ENCODE results near the gene SEL1L3. TPM values are rescaled to one million over a fixed set of nuclear protein-coding genes. Genes with fewer than 3 reads are reported as not detected.
A peak's percentile ranks its signal among the peaks of the same experiment; 100 is the strongest.
"Not testable (repeated sequence)": the region's sequence is repeated elsewhere in the genome, so short reads cannot be mapped to it uniquely, and the experiment has no call there.

SEL1L3 gene
- total and polyA plus RNA-seq, 2 donors, result 10.8 to 33.4 TPM

GRCh38 chr4:25872851-25873631 is 10.3 kb upstream of the SEL1L3 start:
- 87% methylated on average over 13 of the region's 13 CpGs for WGBS

GRCh38 chr4:25870081-25870480 is 7.3 kb upstream of the SEL1L3 start:
- 97% methylated on average over 2 of the region's 2 CpGs for WGBS

More at GRCh38 chr4:25872851-25873631, 10.3 kb upstream of the SEL1L3 start:
- H3K4me1 ChIP-seq (ENCODE audit: insufficient read depth), result no peaks in the 10 kb centered on the region
- H3K36me3 ChIP-seq (ENCODE audit: insufficient read depth), result no peaks in the 10 kb centered on the region
- no peak for DNase-seq (ENCODE audit: extremely low spot score)
- H3K27ac ChIP-seq (ENCODE audit: low read depth), result no peak overlapping the region
- H3K4me3 ChIP-seq (ENCODE audit: low read depth, low read length), result no peak overlapping the region

DNA sequence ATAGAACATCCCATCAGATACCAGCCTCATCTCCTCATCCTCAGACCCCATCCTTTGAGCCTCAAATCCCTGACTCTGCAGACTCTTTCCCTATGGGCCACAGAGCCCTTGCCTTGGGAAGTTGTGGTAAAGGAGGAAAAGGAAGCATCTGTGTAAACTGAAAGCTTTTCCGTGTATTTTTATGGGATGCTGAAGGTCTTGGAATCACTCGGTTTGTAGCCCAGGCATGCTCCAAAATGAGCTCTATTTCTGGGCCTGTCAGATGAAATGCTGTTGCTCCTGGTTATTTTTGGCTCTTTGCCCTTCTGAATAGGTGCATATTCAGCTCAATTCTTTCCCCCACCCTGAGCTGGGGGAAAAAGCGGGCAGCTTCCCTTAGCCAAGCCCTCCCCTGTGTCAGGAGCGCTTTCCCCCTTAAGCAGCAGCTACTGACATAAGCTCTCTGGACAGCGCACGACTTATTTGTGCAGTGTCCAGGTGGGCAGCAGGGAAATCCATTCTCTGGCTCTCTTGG is 5.0 kb upstream of the SEL1L3 start:
- H3K27ac ChIP-seq (ENCODE audit: low read depth), result no peak overlapping the region
- no peak for DNase-seq (ENCODE audit: extremely low spot score)
- H3K36me3 ChIP-seq (ENCODE audit: insufficient read depth), result no peaks in the 10 kb centered on the region
- 78% methylated on average over 6 of the region's 6 CpGs for WGBS
- H3K4me3 ChIP-seq (ENCODE audit: low read depth, low read length), result no peak overlapping the region
- no peaks in the 10 kb centered on the region for H3K4me1 ChIP-seq (ENCODE audit: insufficient read depth)

More at GRCh38 chr4:25870081-25870480, 7.3 kb upstream of the SEL1L3 start:
- Histone ChIP-seq H3K4me3 (ENCODE audit: low read depth, low read length) (no peak overlapping the region), H3K36me3 (ENCODE audit: insufficient read depth) (no peaks in the 10 kb centered on the region), H3K4me1 (ENCODE audit: insufficient read depth) (no peaks in the 10 kb centered on the region), H3K27ac (ENCODE audit: low read depth) (no peak overlapping the region)
- no peak for DNase-seq (ENCODE audit: extremely low spot score)

DNA sequence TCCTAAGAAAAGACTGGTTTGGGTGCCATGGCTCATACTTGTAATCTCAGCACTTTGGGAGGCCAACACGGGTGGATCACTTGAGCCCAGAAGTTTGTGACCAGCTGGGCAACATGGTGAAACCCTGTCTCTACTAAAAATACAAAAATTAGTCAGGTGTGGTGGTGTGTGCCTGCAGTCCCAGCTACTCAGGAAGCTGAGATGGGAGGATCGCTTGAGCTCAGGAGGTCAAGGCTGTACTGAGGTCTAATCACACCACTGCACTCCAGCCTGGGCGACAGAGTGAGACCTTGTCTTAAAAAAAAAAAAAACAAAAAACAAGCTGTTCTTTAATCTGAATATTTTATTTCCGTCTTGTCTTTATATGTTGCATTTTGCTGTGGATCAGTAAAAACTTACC is 3.6 kb upstream of the SEL1L3 start:
- not testable (repeated sequence) for H3K4me1 ChIP-seq (ENCODE audit: insufficient read depth); DNase-seq (ENCODE audit: extremely low spot score); H3K36me3 ChIP-seq (ENCODE audit: insufficient read depth); H3K4me3 ChIP-seq (ENCODE audit: low read depth, low read length); H3K27ac ChIP-seq (ENCODE audit: low read depth)
- WGBS, result 93% methylated on average over 4 of the region's 4 CpGs

DNA sequence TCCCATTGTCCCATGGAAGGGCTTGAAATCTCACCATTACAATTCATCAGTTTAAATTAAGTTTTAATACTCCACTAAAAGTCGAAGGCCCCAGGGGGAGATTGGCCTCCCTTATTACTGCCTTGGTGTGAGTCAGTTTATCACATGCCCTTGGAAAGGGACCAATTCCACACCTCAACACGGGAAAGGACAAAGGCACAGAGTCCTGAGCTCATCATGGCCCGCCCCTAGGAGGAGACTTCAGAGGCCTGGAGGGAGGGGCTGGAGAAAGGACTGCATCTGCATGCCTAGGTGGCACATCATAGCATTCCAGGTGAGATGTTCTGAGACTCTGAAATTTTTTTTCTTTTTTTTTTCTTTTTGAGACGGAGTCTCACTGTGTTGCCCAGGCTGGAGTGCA is 2.8 kb upstream of the SEL1L3 start:
- no peaks in the 10 kb centered on the region for H3K36me3 ChIP-seq (ENCODE audit: insufficient read depth)
- no peak for DNase-seq (ENCODE audit: extremely low spot score)
- 70% methylated on average over 4 of the region's 4 CpGs for WGBS
- H3K27ac ChIP-seq (ENCODE audit: low read depth), result no peak overlapping the region
- no peak overlapping the region for H3K4me3 ChIP-seq (ENCODE audit: low read depth, low read length)
- H3K4me1 ChIP-seq (ENCODE audit: insufficient read depth), result no peaks in the 10 kb centered on the region

DNA sequence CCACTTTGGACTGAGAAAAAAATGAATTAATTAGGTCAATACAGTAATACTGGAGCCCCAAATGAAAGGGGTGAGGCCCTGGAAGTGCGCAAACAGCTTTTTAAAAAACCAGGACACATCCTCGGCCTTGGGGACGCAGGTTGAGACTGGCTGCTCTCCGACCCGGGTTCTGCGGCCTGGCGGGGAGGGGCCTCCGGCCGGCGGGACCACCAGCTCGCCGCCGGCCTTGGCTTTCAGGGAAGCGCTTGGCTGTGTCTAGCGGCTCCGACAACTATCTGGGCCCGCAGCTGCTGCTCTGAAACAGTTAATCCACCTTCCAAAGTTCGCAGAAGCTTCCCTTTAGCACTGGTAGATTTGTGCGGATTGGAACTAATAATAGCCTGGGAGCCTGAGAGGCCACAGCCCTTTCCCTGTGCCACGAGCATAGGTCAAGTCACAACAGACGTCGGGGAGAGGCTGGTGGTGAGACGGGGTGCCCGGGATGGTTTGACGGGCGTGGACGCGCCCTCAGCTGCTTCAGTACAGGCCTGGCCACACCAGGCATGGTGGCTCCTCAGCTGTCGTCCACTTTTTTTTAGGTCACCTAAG is 1.1 kb upstream of the SEL1L3 start:
- 81% methylated on average over 29 of the region's 29 CpGs for WGBS
- Histone ChIP-seq H3K4me3 (ENCODE audit: low read depth, low read length) (no peak overlapping the region), H3K27ac (ENCODE audit: low read depth) (no peak overlapping the region), H3K36me3 (ENCODE audit: insufficient read depth) (no peaks in the 10 kb centered on the region), H3K4me1 (ENCODE audit: insufficient read depth) (no peaks in the 10 kb centered on the region)
- DNase-seq (ENCODE audit: extremely low spot score), result no peak

DNA sequence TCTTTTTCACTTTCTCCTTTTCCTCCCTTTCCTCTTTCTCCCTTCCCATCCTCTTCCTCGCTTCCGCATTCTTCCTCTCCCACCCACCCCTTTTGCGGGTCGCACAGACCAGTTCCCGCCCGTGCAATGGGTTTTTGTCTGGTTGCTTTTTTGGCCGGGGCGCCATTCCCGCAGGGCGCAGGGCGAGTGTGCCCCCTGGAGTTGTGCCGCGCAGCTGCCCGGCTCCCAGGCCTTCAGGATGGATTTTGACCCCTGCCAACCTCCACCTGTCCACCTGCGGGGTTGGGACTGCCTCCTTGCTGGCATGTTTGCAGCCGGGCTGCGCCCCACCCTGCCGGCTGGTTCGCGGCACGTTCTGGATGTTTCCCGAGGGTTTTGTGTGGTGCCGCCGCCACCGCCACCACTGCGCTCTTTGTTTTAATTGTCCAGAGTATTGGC is 578 bp upstream of the SEL1L3 start:
- 45% methylated on average over 26 of the region's 26 CpGs for WGBS
- Histone ChIP-seq H3K36me3 (ENCODE audit: insufficient read depth) (no peaks in the 10 kb centered on the region), H3K27ac (ENCODE audit: low read depth) (no peak overlapping the region), H3K4me3 (ENCODE audit: low read depth, low read length) (peak overlapping the region; percentile 87), H3K4me1 (ENCODE audit: insufficient read depth) (no peaks in the 10 kb centered on the region)
- DNase-seq (ENCODE audit: extremely low spot score), result no peak

DNA sequence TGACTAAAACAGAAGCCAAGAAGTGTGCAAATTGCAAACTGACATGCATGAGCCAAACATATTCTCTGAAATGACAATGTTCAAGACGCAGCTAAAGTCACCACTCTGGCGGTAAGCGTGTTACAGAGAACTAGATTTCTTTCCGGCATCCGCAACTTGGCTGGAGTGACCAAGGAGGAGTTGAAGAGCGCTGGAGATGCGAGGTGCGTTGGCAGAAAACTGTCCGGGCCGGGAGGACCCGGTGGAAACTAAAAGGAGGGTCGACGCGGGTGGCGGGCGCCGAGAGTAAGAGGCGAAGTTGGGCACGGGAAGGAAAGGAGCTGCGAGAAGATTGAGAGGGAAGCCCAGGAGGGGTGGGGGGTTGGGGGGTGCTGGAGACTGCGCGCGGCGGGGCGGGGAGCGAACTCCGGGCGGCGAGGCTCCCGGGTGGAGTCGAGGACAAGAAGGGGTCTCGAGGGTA is 807 bp downstream of the SEL1L3 start:
- Histone ChIP-seq H3K4me1 (ENCODE audit: insufficient read depth) (no peaks in the 10 kb centered on the region), H3K36me3 (ENCODE audit: insufficient read depth) (no peaks in the 10 kb centered on the region), H3K27ac (ENCODE audit: low read depth) (no peak overlapping the region), H3K4me3 (ENCODE audit: low read depth, low read length) (peak overlapping the region; percentile 87)
- DNase-seq (ENCODE audit: extremely low spot score), result no peak
- WGBS, result 1% methylated on average over 31 of the region's 32 CpGs

- Histone ChIP-seq H3K4me1 (ENCODE audit: insufficient read depth) (no peaks in the 10 kb centered on the region), H3K36me3 (ENCODE audit: insufficient read depth) (no peaks in the 10 kb centered on the region), H3K27ac (ENCODE audit: low read depth) (no peak overlapping the region), H3K4me3 (ENCODE audit: low read depth, low read length) (peak overlapping the region; percentile 87)
- WGBS, result 70% methylated on average over 5 of the region's 5 CpGs
- DNase-seq (ENCODE audit: extremely low spot score), result no peak
Measured at GRCh38 chr4:25861280-25861950, 1.4 kb downstream of the SEL1L3 start.

- Histone ChIP-seq H3K36me3 (ENCODE audit: insufficient read depth) (no peaks in the 10 kb centered on the region), H3K27ac (ENCODE audit: low read depth) (no peak overlapping the region), H3K4me1 (ENCODE audit: insufficient read depth) (no peaks in the 10 kb centered on the region), H3K4me3 (ENCODE audit: low read depth, low read length) (no peak overlapping the region)
- 83% methylated on average over 7 of the region's 7 CpGs for WGBS
- DNase-seq (ENCODE audit: extremely low spot score), result no peak
Measured at GRCh38 chr4:25860586-25861279, 2.1 kb downstream of the SEL1L3 start.

DNA sequence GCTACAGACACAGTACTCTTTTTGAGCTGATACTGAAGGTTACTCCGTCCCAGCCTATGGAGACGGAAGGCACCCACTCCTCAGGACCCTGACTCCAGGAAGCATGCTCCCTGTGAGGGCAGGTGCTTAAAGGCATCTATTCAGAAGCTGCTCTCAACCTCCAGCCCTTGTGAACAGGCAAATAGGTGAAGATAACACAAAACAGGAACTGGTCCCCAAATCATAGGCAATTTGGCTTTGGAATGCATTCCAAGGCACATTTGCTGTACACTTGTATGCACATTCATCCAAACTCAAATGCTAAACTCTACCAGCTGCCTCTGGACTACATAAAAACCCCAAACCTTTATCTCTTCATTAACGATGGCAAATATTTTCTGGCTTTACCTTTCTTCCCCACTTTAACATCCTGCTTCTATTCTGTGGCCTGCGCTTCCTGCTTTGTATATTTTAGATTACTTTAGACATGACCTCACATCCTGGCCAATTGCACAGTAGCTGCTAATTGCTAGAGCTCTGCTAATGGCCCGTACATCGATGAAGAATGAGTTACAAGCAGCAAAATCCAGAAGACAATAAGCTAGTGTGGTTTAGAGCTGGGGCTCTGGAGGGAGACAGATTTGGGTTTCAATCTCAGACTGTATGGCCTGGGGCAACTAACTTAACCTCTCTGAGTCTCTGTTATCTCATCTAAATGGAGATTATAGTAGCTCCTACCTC is 3.2 kb downstream of the SEL1L3 start:
- no peak overlapping the region for H3K27ac ChIP-seq (ENCODE audit: low read depth)
- no peak for DNase-seq (ENCODE audit: extremely low spot score)
- H3K36me3 ChIP-seq (ENCODE audit: insufficient read depth), result no peaks in the 10 kb centered on the region
- no peak overlapping the region for H3K4me3 ChIP-seq (ENCODE audit: low read depth, low read length)
- WGBS, result 64% methylated on average over 6 of the region's 6 CpGs
- H3K4me1 ChIP-seq (ENCODE audit: insufficient read depth), result no peaks in the 10 kb centered on the region

DNA sequence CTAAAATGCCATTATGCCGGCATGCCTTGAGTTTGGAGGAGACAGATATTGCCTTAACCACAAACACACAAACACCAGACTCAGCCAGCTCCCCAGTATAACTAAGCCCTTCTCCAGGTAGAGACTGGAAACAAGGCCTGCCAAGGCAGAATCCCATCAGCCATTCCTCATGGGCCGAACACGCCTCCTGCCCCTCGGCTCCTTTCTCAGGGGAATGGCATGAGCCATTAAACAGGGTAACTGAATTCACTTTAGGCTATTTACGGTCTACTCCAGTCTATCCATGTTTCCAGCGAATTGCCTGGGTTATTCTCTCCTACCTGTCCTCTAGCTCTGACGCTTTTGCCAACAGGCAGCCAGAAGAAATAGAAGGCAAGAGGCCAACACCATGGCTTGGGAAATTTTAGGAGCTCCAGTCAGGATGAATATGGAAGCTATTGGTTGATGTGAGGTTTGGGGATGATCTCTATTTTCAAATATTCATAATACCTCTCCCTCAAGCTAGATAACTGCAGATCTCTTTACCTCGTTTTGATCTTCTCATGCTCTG is 4.9 kb downstream of the SEL1L3 start:
- no peak for DNase-seq (ENCODE audit: extremely low spot score)
- Histone ChIP-seq H3K27ac (ENCODE audit: low read depth) (no peak overlapping the region), H3K4me3 (ENCODE audit: low read depth, low read length) (no peak overlapping the region), H3K4me1 (ENCODE audit: insufficient read depth) (no peaks in the 10 kb centered on the region), H3K36me3 (ENCODE audit: insufficient read depth) (no peaks in the 10 kb centered on the region)
- 95% methylated on average over 8 of the region's 8 CpGs for WGBS

Measured in urinary bladder (tissue), 4 donors.